ENCODE data around the gene COL13A1. TPM values are rescaled to one million over a fixed set of nuclear protein-coding genes. Genes with fewer than 3 reads are reported as not detected.

The COL13A1 gene
- total RNA-seq, 1 donor from 2014 or later = 2.5 TPM

- Histone ChIP-seq H3K27me3 (ENCODE audit: low read depth) (peaks cover 23% of the 10 kb centered on the region), H3K27ac (replicated peaks) (no peak overlapping the region), H3K4me3 (no peak overlapping the region), H3K36me3 (no peaks in the 10 kb centered on the region), H3K4me1 (peaks cover 16% of the 10 kb centered on the region), H3K9me3 (replicated peaks) (no peaks in the 10 kb centered on the region)
- no peak for DNase-seq
- intact Hi-C loops (cut with micrococcal nuclease) = no loop called here
- no peak for TF ChIP-seq CTCF (IDR thresholded peaks at IDR 0.05; ENCODE audit: borderline replicate concordance)
Observed at GRCh38 chr10:69870591-69870990, 68.9 kb downstream of the COL13A1 start.

GRCh38 chr10:69871074-69871473 lies 69.4 kb downstream of the COL13A1 start:
- Histone ChIP-seq H3K27me3 (ENCODE audit: low read depth) (peaks cover 18% of the 10 kb centered on the region), H3K36me3 (no peaks in the 10 kb centered on the region), H3K4me1 (peaks cover 14% of the 10 kb centered on the region), H3K9me3 (replicated peaks) (no peaks in the 10 kb centered on the region), H3K27ac (replicated peaks) (no peak overlapping the region), H3K4me3 (no peak overlapping the region)
- DNase-seq = no peak
- intact Hi-C loops (cut with micrococcal nuclease) = no loop called here
- TF ChIP-seq CTCF (IDR thresholded peaks at IDR 0.05; ENCODE audit: borderline replicate concordance) = no peak

- DNase-seq = no peak
- intact Hi-C loops (cut with micrococcal nuclease) = no loop called here
- H3K4me3 ChIP-seq = no peak overlapping the region
- H3K27ac ChIP-seq (replicated peaks) = no peak overlapping the region
- peaks cover 1% of the 10 kb centered on the region for H3K4me1 ChIP-seq
- peaks cover 18% of the 10 kb centered on the region for H3K27me3 ChIP-seq (ENCODE audit: low read depth)
- H3K36me3 ChIP-seq = no peaks in the 10 kb centered on the region
- no peak for TF ChIP-seq CTCF (IDR thresholded peaks at IDR 0.05; ENCODE audit: borderline replicate concordance)
- no peaks in the 10 kb centered on the region for H3K9me3 ChIP-seq (replicated peaks)
Observed at GRCh38 chr10:69872323-69872722, 70.6 kb downstream of the COL13A1 start.

GRCh38 chr10:69873135-69873639 lies 71.5 kb downstream of the COL13A1 start:
- Histone ChIP-seq H3K4me3 (no peak overlapping the region), H3K27ac (replicated peaks) (no peak overlapping the region), H3K27me3 (ENCODE audit: low read depth) (peaks cover 18% of the 10 kb centered on the region), H3K4me1 (peaks cover 3% of the 10 kb centered on the region), H3K9me3 (replicated peaks) (no peaks in the 10 kb centered on the region), H3K36me3 (no peaks in the 10 kb centered on the region)
- DNase-seq = no peak
- no peak for TF ChIP-seq CTCF (IDR thresholded peaks at IDR 0.05; ENCODE audit: borderline replicate concordance)
- intact Hi-C loops (cut with micrococcal nuclease) = no loop called here

- intact Hi-C loops (cut with micrococcal nuclease) = no loop called here
- H3K4me1 ChIP-seq = peaks cover 3% of the 10 kb centered on the region
- no peak overlapping the region for H3K4me3 ChIP-seq
- peaks cover 30% of the 10 kb centered on the region for H3K27me3 ChIP-seq (ENCODE audit: low read depth)
- no peaks in the 10 kb centered on the region for H3K9me3 ChIP-seq (replicated peaks)
- no peak for DNase-seq
- no peak overlapping the region for H3K27ac ChIP-seq (replicated peaks)
- H3K36me3 ChIP-seq = no peaks in the 10 kb centered on the region
- no peak for TF ChIP-seq CTCF (IDR thresholded peaks at IDR 0.05; ENCODE audit: borderline replicate concordance)
Observed at GRCh38 chr10:69874449-69874848, 72.7 kb downstream of the COL13A1 start.
